SK-N-MC (cell line): ENCODE measurements around the gene SLC24A4.
A peak's percentile ranks its signal among the peaks of the same experiment; 100 is the strongest.

Experiments
- DNase-seq: peaks from one replicate; pipeline ENCODE4 v3.0.0-alpha.2; 2011; ENCODE audit warnings: low read depth, low spot score
- H3K27ac ChIP-seq: fragments of 200-600 bp; sonication (generic); 2 replicates; pipeline ENCODE4 v1.5.1; 2016; ENCODE audit warnings: mixed run types
- H3K36me3 ChIP-seq: fragments of 200-600 bp; sonication (generic); 2 replicates; pipeline ENCODE4 v1.6.1; 2017; ENCODE audit warnings: antibody characterized with exemption, low read length, mixed read lengths; ENCODE audit not compliant: insufficient read depth
- H3K4me3 ChIP-seq: fragments of 200-600 bp; sonication (generic); 2 replicates; pipeline ENCODE4 v1.5.1; 2016
- H3K9ac ChIP-seq: fragments of 200-600 bp; sonication (generic); 2 replicates; pipeline ENCODE4 v1.8.0; 2017; ENCODE audit warnings: mixed run types, mixed read lengths; ENCODE audit not compliant: insufficient read length
- H3K9me3 ChIP-seq: fragments of 200-600 bp; sonication (generic); 2 replicates; pipeline ENCODE4 v1.6.1; 2017; ENCODE audit warnings: low read depth, mild to moderate bottlenecking, antibody characterized with exemption, low read length, moderate library complexity, mixed read lengths
- EZH2 ChIP-seq: fragments of 200-600 bp; sonication (generic); IDR thresholded peaks from one replicate; pipeline ENCODE4 v1.6.1; 2017; ENCODE audit warnings: antibody characterized with exemption
- FOXP2 ChIP-seq: optimal IDR thresholded peaks from 2 replicates; pipeline ENCODE3; 2011; ENCODE audit warnings: mild to moderate bottlenecking, moderate library complexity; ENCODE audit not compliant: insufficient read depth; ENCODE audit errors: extremely low read length, control extremely low read depth
- POLR2AphosphoS5 ChIP-seq: IDR thresholded peaks from 2 replicates; pipeline ENCODE4 v1.6.1; 2012; ENCODE audit warnings: mild to moderate bottlenecking, low read depth, low read length, borderline replicate concordance

Gene SLC24A4

DNA sequence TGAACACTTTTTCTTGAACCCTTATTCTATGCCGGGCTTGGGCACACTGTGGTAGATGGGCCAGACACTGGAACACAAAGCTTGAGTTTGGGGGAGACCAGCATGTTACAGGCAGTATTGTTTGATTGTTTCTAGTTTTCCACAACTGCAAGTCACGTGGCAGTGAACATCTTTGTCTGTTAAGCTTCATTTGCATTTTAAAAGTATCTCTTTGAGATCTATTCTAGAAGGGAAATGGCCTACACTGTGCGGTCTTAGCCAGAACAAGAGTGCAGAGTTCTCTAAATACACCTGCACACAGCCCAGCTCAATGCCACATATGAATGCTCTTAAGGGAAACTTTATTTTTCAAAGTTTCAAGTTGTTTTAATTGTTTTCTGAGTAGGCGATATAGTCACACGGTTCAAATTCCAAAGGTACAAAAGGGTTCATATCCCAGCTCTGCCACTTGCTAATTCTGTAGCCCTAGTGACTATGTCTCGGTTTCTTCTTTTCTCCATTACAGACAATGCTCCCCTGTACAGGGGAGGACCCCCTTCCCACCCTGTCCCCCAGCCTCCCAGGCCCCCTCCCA is 215.5 kb downstream of the SLC24A4 start:
- TF ChIP-seq POLR2AphosphoS5 = no peak
- no peak overlapping the region for H3K9ac ChIP-seq
- H3K27ac ChIP-seq = no peak overlapping the region
- H3K36me3 ChIP-seq = no peaks in the 10 kb centered on the region
- DNase-seq = no peak
- H3K4me3 ChIP-seq = no peak overlapping the region
- H3K9me3 ChIP-seq = no peaks in the 10 kb centered on the region

DNA sequence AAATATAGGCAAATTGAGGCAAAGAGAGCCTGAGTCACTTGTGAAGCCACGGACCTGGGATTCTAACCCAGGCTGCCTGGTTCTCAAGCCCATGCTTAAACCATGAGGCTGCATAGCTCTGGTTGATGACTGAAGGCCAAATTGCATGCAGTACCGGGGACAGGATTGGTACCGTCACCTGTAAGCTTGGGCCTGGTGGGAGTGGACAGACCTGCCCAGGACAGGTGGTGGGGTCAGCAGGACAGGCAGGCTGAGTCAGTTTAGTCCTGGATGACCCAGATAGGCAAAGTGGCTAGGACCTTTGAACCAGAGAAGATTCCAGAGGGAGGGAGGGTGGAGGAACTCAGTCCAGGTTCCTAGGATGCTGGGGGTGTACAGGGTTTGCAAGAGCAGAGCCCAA is 216.5 kb downstream of the SLC24A4 start:
- Histone ChIP-seq H3K4me3 (no peak overlapping the region), H3K9me3 (no peaks in the 10 kb centered on the region), H3K36me3 (no peaks in the 10 kb centered on the region), H3K9ac (no peak overlapping the region), H3K27ac (no peak overlapping the region)
- TF ChIP-seq EZH2 (no peak), FOXP2 (no peak), POLR2AphosphoS5 (no peak)
- DNase-seq = no peak

DNA sequence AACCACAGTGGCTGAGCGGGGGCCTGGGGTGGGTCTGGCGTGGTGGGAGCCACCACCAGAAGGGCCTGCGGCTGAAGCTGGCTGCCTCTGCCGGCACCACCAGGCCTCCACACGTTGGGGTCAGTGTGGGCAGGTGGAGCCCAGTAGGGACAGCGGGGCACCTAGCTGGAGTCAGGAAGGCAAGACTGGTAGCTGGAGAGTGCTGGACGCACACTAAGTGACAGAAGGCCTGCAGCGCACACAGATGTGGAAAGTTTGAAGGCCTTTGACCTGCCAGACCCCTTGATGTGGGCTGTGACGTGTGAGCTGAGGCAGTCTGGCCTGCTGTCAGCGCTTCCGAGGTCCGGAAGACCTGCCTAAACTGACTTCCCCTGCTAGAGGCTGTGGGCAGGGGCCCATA is 216.9 kb downstream of the SLC24A4 start:
- DNase-seq = no peak
- Histone ChIP-seq H3K9me3 (no peaks in the 10 kb centered on the region), H3K36me3 (no peaks in the 10 kb centered on the region), H3K9ac (no peak overlapping the region), H3K27ac (no peak overlapping the region), H3K4me3 (no peak overlapping the region)
- TF ChIP-seq FOXP2 (no peak), POLR2AphosphoS5 (no peak), EZH2 (no peak)

DNA sequence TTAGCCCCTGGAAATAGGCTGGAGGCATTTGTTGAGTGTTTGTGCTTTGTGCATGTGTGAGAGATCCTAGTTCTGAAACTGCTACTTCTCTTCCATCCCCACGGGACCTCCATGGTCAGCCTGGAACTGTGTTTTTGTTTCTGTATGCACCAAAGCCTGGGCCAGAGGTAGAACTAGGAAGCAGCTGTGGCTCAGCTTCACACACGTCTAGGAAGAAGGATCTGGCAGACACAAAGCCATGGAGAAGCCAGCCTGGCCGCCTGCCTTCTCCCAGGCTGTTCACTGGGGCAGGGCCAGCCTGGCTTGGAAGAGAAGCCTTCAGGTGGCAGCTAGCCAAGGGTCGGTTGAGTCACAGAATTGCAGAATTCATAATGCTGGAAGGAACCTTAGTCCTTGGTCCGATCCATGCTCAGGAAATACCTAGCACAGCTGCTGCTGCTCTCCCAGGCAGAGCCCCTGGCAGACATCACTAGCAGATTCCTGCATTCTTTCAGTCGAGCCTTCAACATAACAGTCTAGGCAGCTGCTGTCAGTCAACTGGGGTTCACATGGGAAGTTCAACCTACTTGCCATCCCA is 217.6 kb downstream of the SLC24A4 start:
- H3K27ac ChIP-seq = no peak overlapping the region
- no peaks in the 10 kb centered on the region for H3K9me3 ChIP-seq
- no peak overlapping the region for H3K9ac ChIP-seq
- TF ChIP-seq EZH2 (no peak), POLR2AphosphoS5 (no peak), FOXP2 (no peak)
- H3K36me3 ChIP-seq = no peaks in the 10 kb centered on the region
- DNase-seq = no peak
- no peak overlapping the region for H3K4me3 ChIP-seq

DNA sequence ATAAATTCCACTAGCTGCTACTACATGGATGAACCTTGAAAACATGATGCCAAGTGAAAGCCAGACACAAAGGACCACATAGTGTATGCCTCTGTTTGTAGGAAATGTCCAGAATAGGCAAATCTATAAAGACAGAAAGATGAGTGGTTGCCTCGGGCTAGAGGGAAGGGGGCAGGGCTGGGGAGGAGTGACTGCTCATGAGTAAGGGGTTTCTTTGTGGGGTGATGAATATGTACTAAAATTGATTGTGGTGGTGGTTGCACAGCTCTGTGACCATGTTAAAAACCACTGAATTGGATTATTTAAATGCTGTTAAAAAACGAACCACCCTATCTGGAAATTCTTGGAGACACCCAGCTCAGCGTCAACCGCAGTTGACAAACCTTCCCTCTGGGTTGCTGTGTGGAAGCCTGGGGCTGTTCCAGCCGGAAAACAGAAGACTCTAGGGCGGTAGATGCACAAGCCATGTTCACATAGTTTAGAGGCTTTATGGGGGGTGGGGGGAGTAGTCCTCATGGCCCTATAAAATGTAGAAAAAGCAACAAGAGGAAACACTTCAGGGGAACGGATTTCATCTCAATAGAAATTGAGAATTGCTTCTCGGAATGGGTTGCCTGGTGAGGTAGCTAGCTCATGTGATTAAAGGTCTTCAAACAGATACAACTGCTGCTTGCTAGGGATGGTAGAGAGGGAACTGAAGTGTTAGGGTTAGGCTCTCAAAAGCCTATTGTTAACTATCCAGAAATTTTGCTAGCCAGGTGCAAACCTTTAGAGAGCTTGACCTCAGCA is 220.0 kb downstream of the SLC24A4 start:
- Histone ChIP-seq H3K4me3 (peak overlapping the region; percentile 57), H3K36me3 (no peaks in the 10 kb centered on the region), H3K27ac (peak overlapping the region; percentile 65; the same call in 1 of the 2 replicates), H3K9ac (no peak overlapping the region), H3K9me3 (no peaks in the 10 kb centered on the region)
- peak; percentile 91 for DNase-seq
- TF ChIP-seq POLR2AphosphoS5 = peak; percentile 52; the same call in 1 of the 2 replicates
- peak; percentile 95 for TF ChIP-seq FOXP2
- no peak for TF ChIP-seq EZH2

DNA sequence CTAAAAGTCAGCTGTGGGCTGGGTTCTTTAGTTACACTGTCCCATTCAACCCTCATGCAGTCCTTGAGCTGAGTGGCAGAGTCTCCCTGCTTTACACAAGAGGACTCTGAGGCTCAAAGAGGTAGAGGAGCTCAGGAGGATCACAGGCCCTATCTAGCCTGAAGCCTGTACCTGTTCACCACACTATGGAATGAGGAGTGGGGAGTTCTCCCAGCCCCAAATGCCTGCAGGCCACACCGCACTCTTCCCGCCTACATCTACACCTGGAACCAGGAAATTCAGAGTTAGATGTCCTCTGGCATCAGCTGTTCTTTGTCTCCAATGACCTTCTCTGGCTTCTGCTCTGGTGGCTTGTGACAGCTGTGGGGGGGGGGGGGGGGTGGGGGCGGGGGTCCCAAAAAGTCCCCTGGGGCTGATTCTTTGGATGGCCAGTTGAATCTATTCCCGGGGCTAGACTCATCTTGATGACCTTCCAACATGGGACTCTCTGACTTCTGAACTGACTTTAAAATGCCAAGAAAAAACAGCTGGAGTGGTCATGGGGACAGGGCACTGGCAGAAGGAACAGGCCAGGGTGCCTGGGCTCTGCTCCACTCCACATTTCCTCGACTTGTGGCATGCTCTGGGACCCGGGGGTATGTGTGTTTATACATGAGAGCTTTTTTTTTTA is 221.2 kb downstream of the SLC24A4 start:
- DNase-seq = no peak
- no peak overlapping the region for H3K27ac ChIP-seq

DNA sequence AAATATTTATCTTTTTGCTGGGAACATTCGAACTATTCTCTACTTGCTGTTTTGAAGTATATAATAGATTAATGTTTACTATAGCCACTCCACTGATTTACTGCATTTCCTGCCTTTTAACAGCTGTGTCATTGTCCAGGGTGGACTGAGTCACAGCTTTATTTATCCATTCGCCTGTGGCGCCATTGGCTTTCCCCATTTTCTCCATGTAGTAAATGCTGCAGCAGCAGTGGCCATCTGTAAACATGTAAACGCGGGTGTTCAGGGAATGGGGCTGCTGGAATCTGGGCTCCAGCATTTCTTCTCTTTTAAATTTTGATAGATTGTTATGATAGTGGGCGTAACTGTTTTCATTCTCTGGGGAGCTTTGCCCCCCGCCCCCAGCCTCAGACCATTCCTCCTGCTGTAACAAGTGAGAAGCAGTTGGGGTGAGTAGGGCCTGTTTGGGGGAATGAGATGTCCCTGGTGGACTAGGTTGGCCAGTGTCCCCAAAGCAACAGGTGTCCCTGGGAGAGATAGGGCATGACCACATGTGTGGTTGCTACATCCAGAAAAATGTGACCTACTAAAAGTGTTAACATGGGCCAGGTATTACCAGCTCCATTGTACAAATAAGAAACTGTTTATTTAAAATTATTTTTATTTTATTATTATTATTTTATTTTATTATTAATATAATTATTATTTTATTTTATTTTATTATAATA is 223.5 kb downstream of the SLC24A4 start:
- no peak for DNase-seq
- no peak for TF ChIP-seq FOXP2
- no peak for TF ChIP-seq POLR2AphosphoS5
- TF ChIP-seq EZH2 = no peak

More for the DNA sequence above, 221.2 kb downstream of the SLC24A4 start:
- Histone ChIP-seq H3K4me3 (no peak overlapping the region), H3K9me3 (no peaks in the 10 kb centered on the region), H3K9ac (no peak overlapping the region), H3K36me3 (no peaks in the 10 kb centered on the region)
- TF ChIP-seq POLR2AphosphoS5 (no peak), EZH2 (no peak), FOXP2 (no peak)

More for the DNA sequence above, 223.5 kb downstream of the SLC24A4 start:
- Histone ChIP-seq H3K27ac (no peak overlapping the region), H3K36me3 (no peaks in the 10 kb centered on the region), H3K9ac (no peak overlapping the region), H3K9me3 (no peaks in the 10 kb centered on the region), H3K4me3 (no peak overlapping the region)
